ENCODE data around the gene LRP4.
A peak's percentile ranks its signal among the peaks of the same experiment; 100 is the strongest.

LRP4 gene

GRCh38 chr11:46845740-46846509 is 72.4 kb downstream of the LRP4 start, which contains the start of gene CKAP5 (continued):
- TF ChIP-seq ZNF280C (tag by site-specific recombination; IDR thresholded peaks at IDR 0.05) (no peak), SP2 (tag by site-specific recombination; IDR thresholded peaks at IDR 0.05) (peak; percentile 71), ZFP37 (tag by site-specific recombination; IDR thresholded peaks at IDR 0.05) (no peak; the same call in 1 of the 2 replicates), ZNF416 (tag by site-specific recombination; IDR thresholded peaks at IDR 0.05) (no peak), HOXD13 (CRISPR knock-in tag; IDR thresholded peaks at IDR 0.05; ENCODE audit: borderline replicate concordance) (no peak; the same call in 1 of the 2 replicates), KLF1 (tag by site-specific recombination; IDR thresholded peaks at IDR 0.05) (peak; percentile 39; the same call in 1 of the 2 replicates), ZNF133 (tag by site-specific recombination; IDR thresholded peaks at IDR 0.05) (no peak), ZSCAN16 (tag by site-specific recombination; IDR thresholded peaks at IDR 0.05) (no peak), ZNF514 (tag by site-specific recombination; IDR thresholded peaks at IDR 0.05) (no peak), ZNF423 (tag by site-specific recombination; IDR thresholded peaks at IDR 0.05) (no peak), ZNF223 (tag by site-specific recombination; IDR thresholded peaks at IDR 0.05) (no peak), SETDB1 (IDR thresholded peaks at IDR 0.05; ENCODE audit: insufficient read length, low read length) (no peak), ZNF670 (tag by site-specific recombination; IDR thresholded peaks at IDR 0.05; ENCODE audit: low read depth) (no peak), ZNF239 (tag by site-specific recombination; IDR thresholded peaks at IDR 0.05) (no peak), ZSCAN18 (tag by site-specific recombination; IDR thresholded peaks at IDR 0.05) (no peak), GLIS1 (tag by site-specific recombination; IDR thresholded peaks at IDR 0.05) (peak; percentile 50; the same call in 1 of the 2 replicates), ZNF391 (tag by site-specific recombination; IDR thresholded peaks at IDR 0.05; ENCODE audit: borderline replicate concordance, low read depth) (peak; percentile 39; the same call in 1 of the 2 replicates), ZNF37A (tag by site-specific recombination; IDR thresholded peaks at IDR 0.05) (no peak), ZNF114 (tag by site-specific recombination; IDR thresholded peaks at IDR 0.05) (no peak), REST (tag by site-specific recombination; IDR thresholded peaks at IDR 0.05) (no peak), ZNF214 (tag by site-specific recombination; IDR thresholded peaks at IDR 0.05; ENCODE audit: borderline replicate concordance) (no peak), ZXDB (tag by site-specific recombination; IDR thresholded peaks at IDR 0.05) (0 out of 2 replicates have a peak, but pooled peaks have one; percentile 37), KLF16 (tag by site-specific recombination; IDR thresholded peaks at IDR 0.05) (peak; percentile 82), ZNF561 (tag by site-specific recombination; IDR thresholded peaks at IDR 0.05; ENCODE audit: borderline replicate concordance) (0 out of 2 replicates have a peak, but pooled peaks have one; percentile 54), ZNF138 (tag by site-specific recombination; IDR thresholded peaks at IDR 0.05; ENCODE audit: borderline replicate concordance) (no peak), ZNF18 (tag by site-specific recombination; IDR thresholded peaks at IDR 0.05) (no peak), KLF17 (tag by site-specific recombination; IDR thresholded peaks at IDR 0.05) (peak; percentile 13; the same call in 1 of the 2 replicates), ZNF248 (tag by site-specific recombination; IDR thresholded peaks at IDR 0.05) (no peak), TCF7L2 (IDR thresholded peaks at IDR 0.05; ENCODE audit: borderline replicate concordance, low read depth, low read length) (no peak), ZNF629 (tag by site-specific recombination; IDR thresholded peaks at IDR 0.05) (0 out of 2 replicates have a peak, but pooled peaks have one; percentile 13), ZNF660 (tag by site-specific recombination; IDR thresholded peaks at IDR 0.05) (no peak)

All from HEK293 (cell line).